ENCODE data around the gene CALML3. TPM values are rescaled to one million over a fixed set of nuclear protein-coding genes. Genes with fewer than 3 reads are reported as not detected.

CALML3 gene
- total and polyA plus RNA-seq, 2 donors (not counting 1 experiment from before 2014, with no cell fraction given): not detected

GRCh38 chr10:5569568-5569967 is 44.8 kb downstream of the CALML3 start:
- Histone ChIP-seq H3K27ac (ENCODE audit: insufficient read depth, low read length) (no peak overlapping the region), H3K9ac (ENCODE audit: insufficient read depth, low read length) (no peak overlapping the region), H3K4me1 (ENCODE audit: control insufficient read depth, extremely low read depth, insufficient read depth, low read length) (no peaks in the 10 kb centered on the region), H3K36me3 (ENCODE audit: control insufficient read depth, insufficient read depth, low read length) (no peaks in the 10 kb centered on the region), H2AFZ (ENCODE audit: low read length) (no peak overlapping the region), H4K20me1 (ENCODE audit: control insufficient read depth, extremely low read depth, insufficient read depth, low read length) (no peaks in the 10 kb centered on the region), H3K27me3 (ENCODE audit: control insufficient read depth, insufficient read depth, low read length) (no peaks in the 10 kb centered on the region), H3K9me3 (ENCODE audit: control insufficient read depth, insufficient read depth, low read depth, low read length) (no peaks in the 10 kb centered on the region), H3K4me3 (replicated peaks in 1 of 4; ENCODE audit: control extremely low read depth in 1 of 4, insufficient read depth in 1 of 4, low read depth in 3 of 4, low read length in 4 of 4) (no peak overlapping the region), H3K4me2 (ENCODE audit: extremely low read depth, insufficient read depth, low read length) (no peak overlapping the region), H3K79me2 (ENCODE audit: control insufficient read depth, insufficient read depth, low read length) (no peaks in the 10 kb centered on the region)
- DNase-seq (ENCODE audit: low read depth in 2 of 2): no peak
- no peak for TF ChIP-seq EZH2 (IDR thresholded peaks at IDR 0.05; ENCODE audit: low read length, missing control alignments)

- H3K79me2 ChIP-seq (ENCODE audit: control insufficient read depth, insufficient read depth, low read length): no peaks in the 10 kb centered on the region
- DNase-seq (ENCODE audit: low read depth in 2 of 2): no peak
These were observed 45.4 kb downstream of the CALML3 start for GRCh38 chr10:5570007-5570655.

GRCh38 chr10:5570979-5571810 is 46.4 kb downstream of the CALML3 start:
- H3K9me3 ChIP-seq (ENCODE audit: control insufficient read depth, insufficient read depth, low read depth, low read length): no peaks in the 10 kb centered on the region
- H3K36me3 ChIP-seq (ENCODE audit: control insufficient read depth, insufficient read depth, low read length): no peaks in the 10 kb centered on the region
- no peak overlapping the region for H2AFZ ChIP-seq (ENCODE audit: low read length)
- peaks cover 2% of the 10 kb centered on the region for H3K4me1 ChIP-seq (ENCODE audit: control insufficient read depth, extremely low read depth, insufficient read depth, low read length)
- no peak for DNase-seq (ENCODE audit: low read depth in 2 of 2)
- H4K20me1 ChIP-seq (ENCODE audit: control insufficient read depth, extremely low read depth, insufficient read depth, low read length): no peaks in the 10 kb centered on the region
- no peak overlapping the region for H3K4me3 ChIP-seq (replicated peaks in 1 of 4; ENCODE audit: control extremely low read depth in 1 of 4, insufficient read depth in 1 of 4, low read depth in 3 of 4, low read length in 4 of 4)
- H3K27ac ChIP-seq (ENCODE audit: insufficient read depth, low read length): no peak overlapping the region
- H3K4me2 ChIP-seq (ENCODE audit: extremely low read depth, insufficient read depth, low read length): no peak overlapping the region
- H3K27me3 ChIP-seq (ENCODE audit: control insufficient read depth, insufficient read depth, low read length): no peaks in the 10 kb centered on the region
- no peaks in the 10 kb centered on the region for H3K79me2 ChIP-seq (ENCODE audit: control insufficient read depth, insufficient read depth, low read length)
- TF ChIP-seq CTCF (conservative IDR thresholded peaks at IDR 0.05 in 1 of 2, IDR thresholded peaks at IDR 0.05 in 1 of 2; ENCODE audit: low read depth in 1 of 2, low read length in 2 of 2) (no peak), EZH2 (IDR thresholded peaks at IDR 0.05; ENCODE audit: low read length, missing control alignments) (no peak)
- no peak overlapping the region for H3K9ac ChIP-seq (ENCODE audit: insufficient read depth, low read length)

More at GRCh38 chr10:5570007-5570655, 45.4 kb downstream of the CALML3 start:
- no peak overlapping the region for H3K27ac ChIP-seq (ENCODE audit: insufficient read depth, low read length)
- no peak overlapping the region for H3K9ac ChIP-seq (ENCODE audit: insufficient read depth, low read length)
- no peak overlapping the region for H3K4me3 ChIP-seq (replicated peaks in 1 of 4; ENCODE audit: control extremely low read depth in 1 of 4, insufficient read depth in 1 of 4, low read depth in 3 of 4, low read length in 4 of 4)
- H3K4me2 ChIP-seq (ENCODE audit: extremely low read depth, insufficient read depth, low read length): no peak overlapping the region
- peaks cover under 1% of the 10 kb centered on the region for H3K4me1 ChIP-seq (ENCODE audit: control insufficient read depth, extremely low read depth, insufficient read depth, low read length)
- no peaks in the 10 kb centered on the region for H3K9me3 ChIP-seq (ENCODE audit: control insufficient read depth, insufficient read depth, low read depth, low read length)
- no peaks in the 10 kb centered on the region for H3K27me3 ChIP-seq (ENCODE audit: control insufficient read depth, insufficient read depth, low read length)
- H3K36me3 ChIP-seq (ENCODE audit: control insufficient read depth, insufficient read depth, low read length): no peaks in the 10 kb centered on the region
- no peak overlapping the region for H2AFZ ChIP-seq (ENCODE audit: low read length)
- no peaks in the 10 kb centered on the region for H4K20me1 ChIP-seq (ENCODE audit: control insufficient read depth, extremely low read depth, insufficient read depth, low read length)
- no peak for TF ChIP-seq EZH2 (IDR thresholded peaks at IDR 0.05; ENCODE audit: low read length, missing control alignments)
- TF ChIP-seq CTCF (conservative IDR thresholded peaks at IDR 0.05 in 1 of 2, IDR thresholded peaks at IDR 0.05 in 1 of 2; ENCODE audit: low read depth in 1 of 2, low read length in 2 of 2): no peak
